GM12865 (cell line): ENCODE measurements around the gene VSTM1.

Experiments
- DNase-seq: peaks from one replicate; pipeline ENCODE4 v3.0.0; 2010; ENCODE audit warnings: low read depth
- H3K4me3 ChIP-seq: 2 replicates; pipeline ENCODE4 v1.5.1; 2011; ENCODE audit warnings: mild to moderate bottlenecking, low read depth, low read length, control low read depth
- CTCF ChIP-seq: IDR thresholded peaks from 2 replicates; pipeline ENCODE4 v1.5.1; 2011; ENCODE audit warnings: low read length, control low read depth, low read depth, inconsistent platforms; ENCODE audit not compliant: insufficient read depth; ENCODE audit errors: missing control alignments

VSTM1 gene

GRCh38 chr19:54063350-54064116 lies at the start of gene VSTM1:
TSS of gene VSTM1 (minus strand) at chr19:54063897. CDS start at chr19:54063777, 120 bp downstream.
- TF ChIP-seq CTCF: no peak
- DNase-seq: no peak
- H3K4me3 ChIP-seq: no peak within 1 kb of the TSS

- no peak overlapping the region for H3K4me3 ChIP-seq
- no peak for TF ChIP-seq CTCF
- DNase-seq: no peak
Observed at GRCh38 chr19:54109651-54110050, 46.0 kb upstream of the VSTM1 start.

- no peak overlapping the region for H3K4me3 ChIP-seq
- TF ChIP-seq CTCF: no peak
- DNase-seq: peak; percentile 1
Observed at GRCh38 chr19:54108496-54108895, 44.8 kb upstream of the VSTM1 start.

- no peak overlapping the region for H3K4me3 ChIP-seq
- no peak for TF ChIP-seq CTCF
- no peak for DNase-seq
Observed at GRCh38 chr19:54107876-54108490, 44.3 kb upstream of the VSTM1 start.

GRCh38 chr19:54106716-54107115 lies 43.0 kb upstream of the VSTM1 start:
- DNase-seq: peak; percentile 0
- H3K4me3 ChIP-seq: no peak overlapping the region
- no peak for TF ChIP-seq CTCF

GRCh38 chr19:54105796-54106195 lies 42.1 kb upstream of the VSTM1 start:
- no peak for DNase-seq
- no peak for TF ChIP-seq CTCF
- no peak overlapping the region for H3K4me3 ChIP-seq
